Epithelial cell of proximal tubule (primary cell): Measurements from ENCODE around the gene AKAP11. TPM values are rescaled to one million over a fixed set of nuclear protein-coding genes. Genes with fewer than 3 reads are reported as not detected.

Source experiments
- DNase-seq: peaks from one replicate; pipeline ENCODE4 v3.0.0-alpha.2; 2011; ENCODE audit warnings: low read depth
- H3K4me3 ChIP-seq: 2 replicates; pipeline ENCODE4 v1.5.1; 2011; ENCODE audit warnings: low read depth, mild to moderate bottlenecking, low read length
- CTCF ChIP-seq: conservative IDR thresholded peaks from 2 replicates; pipeline ENCODE4 v1.5.1; 2012; ENCODE audit warnings: low read depth, mild to moderate bottlenecking, low read length
- total RNA-seq: library from RNA; depleted of rRNA; stranded (reverse); fragments of >200 nt; gene quantifications from 2 replicates; pipeline ENCODE4 v1.2.3, GENCODE V29; 2015

AKAP11 gene
- total RNA-seq, 1 donor from 2014 or later: 9.3 TPM

- DNase-seq: no peak
- TF ChIP-seq CTCF: no peak
These were observed 88.2 kb downstream of the AKAP11 start for GRCh38 chr13:42360046-42360574.

GRCh38 chr13:42361701-42362100 lies 89.7 kb downstream of the AKAP11 start:
- no peak overlapping the region for H3K4me3 ChIP-seq
- no peak for TF ChIP-seq CTCF
- DNase-seq: no peak

More at GRCh38 chr13:42360046-42360574, 88.2 kb downstream of the AKAP11 start:
- H3K4me3 ChIP-seq: no peak overlapping the region

- no peak for TF ChIP-seq CTCF
- no peak for DNase-seq
- no peak overlapping the region for H3K4me3 ChIP-seq
These were observed 92.1 kb downstream of the AKAP11 start for GRCh38 chr13:42363941-42364612.

- no peak for DNase-seq
- no peak overlapping the region for H3K4me3 ChIP-seq
- TF ChIP-seq CTCF: no peak
These were observed 92.7 kb downstream of the AKAP11 start for GRCh38 chr13:42364613-42365000.

- TF ChIP-seq CTCF: no peak
- H3K4me3 ChIP-seq: no peak overlapping the region
- DNase-seq: no peak
These were observed 95.9 kb downstream of the AKAP11 start for GRCh38 chr13:42367831-42368230.

- DNase-seq: no peak
- no peak overlapping the region for H3K4me3 ChIP-seq
- TF ChIP-seq CTCF: no peak
These were observed 97.3 kb downstream of the AKAP11 start for GRCh38 chr13:42369071-42369797.
